22Rv1 (cell line): ENCODE measurements around the gene STAM.

Source experiments
- CTCF ChIP-seq: fragments of 450-650 bp; IDR thresholded peaks from 2 replicates; pipeline ENCODE4 v1.5.1; 2017; ENCODE audit warnings: mild to moderate bottlenecking
- ZFX ChIP-seq: fragments of 450-650 bp; IDR thresholded peaks from 2 replicates; pipeline ENCODE4 v1.6.1; 2017; ENCODE audit warnings: antibody characterized with exemption, borderline replicate concordance

- TF ChIP-seq CTCF (no peak), ZFX (no peak)
Measured at GRCh38 chr10:17660921-17661320, 17.0 kb downstream of the STAM start.
